GM19468 (cell line): ENCODE results near the gene HRG.
"Not testable (repeated sequence)": the region's sequence is repeated elsewhere in the genome, so short reads cannot be mapped to it uniquely, and the experiment has no call there.

ENCODE experiments used
- ATAC-seq: cut with Tn5 transposase; IDR thresholded peaks from one replicate; pipeline ENCODE4 v1.9.1; 2021; ENCODE audit warnings: mild to moderate bottlenecking, moderate library complexity, moderate number of reproducible peaks; ENCODE audit not compliant: unreplicated experiment; ENCODE audit errors: extremely low read depth

HRG gene

GRCh38 chr3:186678604-186679003 lies 12.8 kb downstream of the HRG start:
- ATAC-seq, result no peak

- no peak for ATAC-seq
Measured at GRCh38 chr3:186679151-186679550, 13.3 kb downstream of the HRG start.

GRCh38 chr3:186680869-186681268 lies 15.1 kb downstream of the HRG start:
- no peak for ATAC-seq

- no peak for ATAC-seq
Measured at GRCh38 chr3:186682812-186683211, 17.0 kb downstream of the HRG start.

- no peak for ATAC-seq
Measured at GRCh38 chr3:186683979-186684378, 18.2 kb downstream of the HRG start.

- not testable (repeated sequence) for ATAC-seq
Measured at GRCh38 chr3:186686475-186686874, 20.7 kb downstream of the HRG start.

- ATAC-seq, result no peak
Measured at GRCh38 chr3:186687120-186687651, 21.4 kb downstream of the HRG start.

- ATAC-seq, result not testable (repeated sequence)
Measured at GRCh38 chr3:186690304-186690703, 24.5 kb downstream of the HRG start.

- no peak for ATAC-seq
Measured at GRCh38 chr3:186691676-186692075, 25.9 kb downstream of the HRG start.

GRCh38 chr3:186693843-186694242 lies 28.0 kb downstream of the HRG start:
- no peak for ATAC-seq

- ATAC-seq, result no peak
Measured at GRCh38 chr3:186694288-186695032, 28.6 kb downstream of the HRG start.

GRCh38 chr3:186696522-186696921 lies 30.7 kb downstream of the HRG start:
- ATAC-seq, result no peak

GRCh38 chr3:186697510-186697909 lies 31.7 kb downstream of the HRG start:
- ATAC-seq, result no peak

GRCh38 chr3:186700267-186700666 lies 34.5 kb downstream of the HRG start:
- no peak for ATAC-seq

GRCh38 chr3:186702451-186702850 lies 36.6 kb downstream of the HRG start:
- not testable (repeated sequence) for ATAC-seq

- ATAC-seq, result peak; percentile 92
Measured at GRCh38 chr3:186705882-186706780, 40.3 kb downstream of the HRG start.

GRCh38 chr3:186708983-186709679 lies 43.3 kb downstream of the HRG start:
- no peak for ATAC-seq

GRCh38 chr3:186710694-186711093 lies 44.9 kb downstream of the HRG start:
- ATAC-seq, result not testable (repeated sequence)

GRCh38 chr3:186713499-186713898 lies 47.7 kb downstream of the HRG start:
- ATAC-seq, result no peak

GRCh38 chr3:186717039-186717457 lies 51.2 kb downstream of the HRG start, which contains the start of gene KNG1:
Gene KNG1, plus strand, starts transcription at chr3:186717359. Its CDS starts 184 bp downstream, at chr3:186717543.
- ATAC-seq, result no peak
